ENCODE results near the gene UBE2H.

DNA sequence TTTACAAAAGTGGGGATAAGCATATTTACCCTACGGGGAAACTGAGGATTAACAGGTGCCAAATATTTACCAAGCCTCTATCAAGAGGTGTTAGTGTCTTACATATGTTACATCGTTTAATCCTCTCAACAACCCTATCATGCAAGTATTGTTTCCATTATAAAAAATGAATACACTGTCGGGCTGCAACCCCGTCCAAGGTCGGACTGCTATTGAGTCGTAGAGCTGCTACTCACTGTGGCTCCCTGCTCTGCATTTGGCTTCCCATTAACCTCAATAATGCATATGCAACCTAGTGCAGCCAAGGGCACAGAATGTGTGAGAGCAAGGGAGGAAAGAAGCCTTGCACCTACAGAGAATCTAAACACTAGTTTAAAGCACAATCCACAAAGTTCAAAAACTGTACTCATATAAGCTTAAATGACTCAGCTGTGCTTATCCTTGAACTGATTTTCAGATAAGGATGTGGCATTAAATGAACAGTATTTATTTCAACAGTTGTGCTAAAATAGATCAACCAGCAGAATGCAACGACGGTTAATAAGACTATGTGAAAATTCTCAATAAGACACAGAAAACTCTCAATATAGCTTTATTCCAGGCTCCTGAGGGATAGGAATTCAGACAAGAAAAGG, 49.9 kb downstream of the UBE2H start:
- TF ChIP-seq, protein P1, sequence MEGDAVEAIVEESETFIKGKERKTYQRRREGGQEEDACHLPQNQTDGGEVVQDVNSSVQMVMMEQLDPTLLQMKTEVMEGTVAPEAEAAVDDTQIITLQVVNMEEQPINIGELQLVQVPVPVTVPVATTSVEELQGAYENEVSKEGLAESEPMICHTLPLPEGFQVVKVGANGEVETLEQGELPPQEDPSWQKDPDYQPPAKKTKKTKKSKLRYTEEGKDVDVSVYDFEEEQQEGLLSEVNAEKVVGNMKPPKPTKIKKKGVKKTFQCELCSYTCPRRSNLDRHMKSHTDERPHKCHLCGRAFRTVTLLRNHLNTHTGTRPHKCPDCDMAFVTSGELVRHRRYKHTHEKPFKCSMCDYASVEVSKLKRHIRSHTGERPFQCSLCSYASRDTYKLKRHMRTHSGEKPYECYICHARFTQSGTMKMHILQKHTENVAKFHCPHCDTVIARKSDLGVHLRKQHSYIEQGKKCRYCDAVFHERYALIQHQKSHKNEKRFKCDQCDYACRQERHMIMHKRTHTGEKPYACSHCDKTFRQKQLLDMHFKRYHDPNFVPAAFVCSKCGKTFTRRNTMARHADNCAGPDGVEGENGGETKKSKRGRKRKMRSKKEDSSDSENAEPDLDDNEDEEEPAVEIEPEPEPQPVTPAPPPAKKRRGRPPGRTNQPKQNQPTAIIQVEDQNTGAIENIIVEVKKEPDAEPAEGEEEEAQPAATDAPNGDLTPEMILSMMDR (conservative IDR thresholded peaks at IDR 0.05; ENCODE audit: low read depth, low read length), result no peak
- TF ChIP-seq EZH2 (IDR thresholded peaks at IDR 0.05; ENCODE audit: borderline replicate concordance, low read depth, low read length, poor library complexity, severe bottlenecking), result no peak

All from A673 (cell line).